GM12874 (cell line): ENCODE results near the gene PIP5K1B.

ENCODE experiments used
- CTCF ChIP-seq: IDR thresholded peaks from 2 replicates; pipeline ENCODE4 v1.5.1; 2011; ENCODE audit warnings: low read depth, mild to moderate bottlenecking, control low read depth, low read length, moderate library complexity; ENCODE audit not compliant: insufficient read depth

PIP5K1B gene

GRCh38 chr9:68760674-68761333 is 55.8 kb downstream of the PIP5K1B start:
- TF ChIP-seq CTCF, result no peak

GRCh38 chr9:68762570-68762969 is 57.5 kb downstream of the PIP5K1B start:
- TF ChIP-seq CTCF, result no peak

- no peak for TF ChIP-seq CTCF
These were observed 58.1 kb downstream of the PIP5K1B start for GRCh38 chr9:68763104-68763503.

- no peak for TF ChIP-seq CTCF
These were observed 63.6 kb downstream of the PIP5K1B start for GRCh38 chr9:68768619-68769018.

GRCh38 chr9:68769852-68770251 is 64.8 kb downstream of the PIP5K1B start:
- no peak for TF ChIP-seq CTCF

GRCh38 chr9:68771376-68771775 is 66.3 kb downstream of the PIP5K1B start:
- TF ChIP-seq CTCF, result no peak

GRCh38 chr9:68775003-68775730 is 70.1 kb downstream of the PIP5K1B start:
- no peak for TF ChIP-seq CTCF
